NCI-H526 (cell line): Measurements from ENCODE around the gene ARF4.
A peak's percentile ranks its signal among the peaks of the same experiment; 100 is the strongest.

Source experiments
- DNase-seq, 2 experiments: peaks; one replicate each; lab custom pipeline; 2025; lab: John Stamatoyannopoulos, UW

ARF4 gene

DNA sequence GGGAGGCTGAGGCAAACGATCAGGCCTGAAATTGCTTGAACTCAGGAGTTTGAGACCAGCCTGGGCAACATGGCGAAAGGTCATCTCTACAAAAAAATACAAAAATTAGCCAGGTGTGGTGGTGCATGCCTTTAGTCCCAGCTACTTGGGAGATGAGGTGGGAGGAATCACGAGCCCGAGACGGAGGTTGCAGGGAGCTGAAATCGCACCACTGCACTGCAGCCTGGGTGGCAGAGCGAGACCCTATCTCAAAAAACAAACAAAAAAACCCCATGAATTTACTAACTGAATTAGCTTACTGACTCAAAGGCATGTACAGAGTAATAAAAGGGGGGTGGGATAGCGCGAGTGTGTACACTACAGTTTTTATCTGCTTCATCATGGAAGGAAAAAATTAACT, 19.3 kb downstream of the ARF4 start:
- DNase-seq, result no peak

GRCh38 chr3:57575966-57576626, 21.0 kb downstream of the ARF4 start:
- no peak for DNase-seq

GRCh38 chr3:57572096-57572495, 25.0 kb downstream of the ARF4 start:
- no peak for DNase-seq

- DNase-seq, result no peak
Observed at GRCh38 chr3:57570878-57571277, 26.3 kb downstream of the ARF4 start.

DNA sequence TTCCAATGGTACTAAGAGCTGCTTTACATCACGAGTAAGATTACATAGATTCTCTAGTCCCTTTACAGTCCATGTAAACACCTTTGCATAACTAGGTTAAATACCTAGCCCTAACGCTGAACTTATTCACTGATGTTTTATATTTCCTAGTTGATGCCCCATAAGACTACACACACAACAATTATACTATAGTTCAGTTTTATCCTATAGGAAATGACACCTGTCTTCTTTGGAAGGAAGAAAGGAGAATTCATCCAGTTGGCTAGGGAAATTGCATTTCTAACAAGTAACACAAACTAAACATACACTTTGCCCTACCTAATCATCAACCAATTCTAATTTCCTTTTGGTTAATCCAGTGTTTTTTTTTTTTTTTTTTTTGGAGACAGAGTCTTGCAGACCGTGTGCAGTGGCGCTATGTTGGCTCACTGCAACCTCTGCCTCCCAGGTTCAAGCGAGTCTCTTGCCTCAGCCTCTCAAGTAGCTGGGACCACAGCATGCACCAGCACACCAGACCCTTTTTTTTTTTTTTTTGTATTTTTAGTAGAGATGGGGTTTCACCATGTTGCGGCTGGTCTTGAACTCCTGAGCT, 27.2 kb downstream of the ARF4 start:
- DNase-seq, result no peak

- no peak for DNase-seq
Observed at GRCh38 chr3:57559526-57559925, 37.6 kb downstream of the ARF4 start.

GRCh38 chr3:57557085-57557537, 40.0 kb downstream of the ARF4 start:
- peak; percentile 8 to 48 for DNase-seq

GRCh38 chr3:57556459-57557084, 40.6 kb downstream of the ARF4 start:
- peak in 1 of 2 experiments; percentile 37 for DNase-seq

- peak; percentile 74 to 87 for DNase-seq
Observed at GRCh38 chr3:57555738-57556458, 41.2 kb downstream of the ARF4 start, which contains the start of gene PDE12. TSS of gene PDE12 (plus strand) at chr3:57556274. CDS start at chr3:57556380, 106 bp downstream.

GRCh38 chr3:57555306-57555705, 41.8 kb downstream of the ARF4 start:
- DNase-seq, result no peak

GRCh38 chr3:57546616-57547015, 50.5 kb downstream of the ARF4 start:
- no peak for DNase-seq

DNA sequence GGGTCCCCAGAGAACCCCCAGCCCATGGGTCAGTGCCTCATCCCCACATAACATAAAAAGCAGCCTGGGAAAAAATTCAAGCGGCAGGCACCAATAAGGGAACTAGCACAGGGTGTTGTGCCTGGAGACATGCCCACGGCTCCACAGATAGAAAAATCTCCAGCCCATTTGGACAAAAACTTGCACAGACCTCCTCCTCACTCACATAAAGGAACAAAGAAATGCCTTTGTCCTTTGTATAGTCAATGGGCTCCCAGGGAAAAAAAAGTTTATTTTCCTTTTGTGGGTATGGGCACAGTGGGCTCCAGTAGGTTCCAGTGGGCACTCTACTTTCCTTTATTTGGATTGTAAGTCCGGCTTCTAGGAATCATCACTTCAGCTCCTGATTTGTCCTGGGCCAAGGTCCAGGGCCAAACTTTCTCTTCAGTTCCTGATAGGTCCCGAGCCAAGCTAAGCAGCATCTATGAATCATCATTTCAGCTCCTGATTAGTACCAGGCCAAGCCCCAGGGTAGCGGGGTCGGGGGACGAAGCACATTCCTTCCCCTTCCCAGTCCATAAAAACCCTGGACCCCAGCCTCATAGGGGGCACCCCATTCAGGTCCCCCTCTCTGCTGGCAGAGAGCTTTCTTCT, 51.4 kb downstream of the ARF4 start:
- no peak for DNase-seq

DNA sequence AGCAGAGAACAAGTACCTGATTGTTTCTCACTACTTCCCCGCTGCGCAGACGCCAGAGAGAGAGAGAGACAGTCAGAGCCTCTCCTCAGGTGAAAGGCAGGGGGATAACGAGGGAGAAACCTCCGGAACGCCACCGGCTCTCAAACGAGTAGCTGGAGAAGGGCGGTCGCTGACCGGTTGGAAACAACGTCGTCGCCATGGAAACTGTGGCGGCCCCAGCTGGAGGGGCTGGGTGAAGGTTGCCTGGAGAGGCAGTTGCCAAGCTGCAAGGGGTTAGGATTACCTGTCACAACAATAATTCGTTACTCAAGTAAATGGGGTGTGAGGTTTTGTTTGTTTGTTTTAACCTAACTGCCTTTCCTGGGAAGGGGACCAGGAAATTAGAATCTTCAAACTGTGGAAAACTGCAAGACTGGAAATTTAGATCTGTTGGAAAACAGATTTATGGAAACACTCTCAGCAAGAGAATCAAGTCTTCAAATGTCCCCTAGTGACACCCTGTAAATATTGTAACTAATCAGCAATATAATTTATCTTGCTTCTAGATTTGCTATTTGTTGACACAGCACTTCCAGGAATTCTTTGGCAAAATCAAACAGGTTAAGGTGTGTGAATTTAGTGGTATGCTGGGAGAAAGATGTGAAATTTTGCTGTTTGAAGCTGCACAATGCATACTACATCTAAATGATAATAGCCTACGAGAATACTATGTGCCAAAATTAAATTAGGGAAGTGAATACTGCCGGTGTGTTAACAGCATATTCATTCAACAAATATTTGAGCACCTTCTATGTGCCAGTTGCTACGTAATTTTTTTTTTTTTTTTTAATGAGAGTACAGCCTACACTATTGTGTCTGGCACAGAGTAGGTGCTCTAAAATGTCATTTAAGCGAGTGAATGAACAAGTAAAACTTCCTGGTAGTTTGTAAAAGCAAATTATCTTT, 52.7 kb downstream of the ARF4 start, which contains the start of gene DNAH12:
TSS of gene DNAH12 (minus strand) at position 164 of the 945 bp plus-strand sequence. CDS start 1,474 bp downstream, outside the sequence.
- peak; percentile 77 to 81 for DNase-seq

GRCh38 chr3:57538465-57538864, 58.7 kb downstream of the ARF4 start:
- no peak for DNase-seq

DNA sequence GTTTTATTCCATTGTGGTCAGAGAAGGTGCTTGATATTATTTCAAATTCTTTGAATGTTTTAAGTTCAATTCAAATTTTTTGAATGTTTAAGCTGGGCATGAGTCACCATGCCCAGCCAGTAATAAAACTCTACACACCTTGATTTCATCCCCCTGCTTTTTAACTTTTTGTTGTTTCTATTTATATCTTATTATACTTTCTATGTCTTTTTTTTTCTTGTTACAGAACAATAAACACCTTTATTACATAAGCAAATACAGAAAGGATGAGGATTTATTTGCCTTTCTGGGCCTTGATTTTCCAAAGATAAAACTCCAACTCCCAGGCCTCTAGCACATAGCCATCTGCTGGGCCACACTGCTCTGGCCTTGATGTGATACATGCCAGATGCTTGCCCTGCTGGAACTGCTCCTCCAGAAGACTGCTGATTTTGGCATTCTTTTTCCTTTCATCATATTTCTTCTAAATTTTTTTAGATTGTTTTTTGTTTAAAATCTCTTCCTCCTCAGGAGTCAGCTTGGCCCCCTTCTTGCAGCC, 67.0 kb downstream of the ARF4 start:
- no peak for DNase-seq
